Spleen (tissue), 7 donors: ENCODE data around the gene ZNF518B.

Experiments used
- CTCF ChIP-seq, 11 experiments: fragments of 200-600 bp in 7 of 11; fragments of 450-650 bp in 4 of 11; sonication (generic) in 4 of 11; IDR thresholded peaks in 8 of 11; conservative IDR thresholded peaks in 3 of 11; 1 replicate in 7 of 11; 2 replicates in 4 of 11; pipeline versions ENCODE4 v1.4.0 to v1.8.0; 2016 to 2021; ENCODE audit warnings: antibody characterized with exemption in 11 of 11, inconsistent platforms in 4 of 11, mild to moderate bottlenecking in 1 of 11
- POLR2A ChIP-seq, 3 donors: fragments of 450-650 bp; IDR thresholded peaks; one replicate each; pipeline ENCODE4 v1.5.1; 2017; ENCODE audit warnings: antibody characterized with exemption in 3 of 3, mild to moderate bottlenecking in 1 of 3
- POLR2AphosphoS5 ChIP-seq, 3 donors: sonication (generic); formaldehyde crosslinking; IDR thresholded peaks; one replicate each; pipeline ENCODE4 v1.5.1; 2017; ENCODE audit warnings: antibody characterized with exemption in 3 of 3
- donor health status: DM: no; HTN: no; CAD: no; lungs with moderate emphysema.
- donor health status: DM: no; HTN: no; CAD: no.
- donor health status: DM: no; HTN: no; CAD: no.

- TF ChIP-seq CTCF (IDR thresholded peaks at IDR 0.05 in 8 of 11, conservative IDR thresholded peaks at IDR 0.05 in 3 of 11) (no peak), POLR2A (IDR thresholded peaks at IDR 0.05) (no peak), POLR2AphosphoS5 (IDR thresholded peaks at IDR 0.05) (no peak)
Observed at GRCh38 chr4:10478621-10479020, 21.4 kb upstream of the ZNF518B start.
